Ishikawa (cell line): ENCODE measurements around the gene SMU1.

Experiments
- CEBPB ChIP-seq: IDR thresholded peaks from 2 replicates; pipeline ENCODE4 v1.6.1; 2012
- CREB1 ChIP-seq: IDR thresholded peaks from 2 replicates; pipeline ENCODE4 v1.6.1; 2012; ENCODE audit warnings: low read depth
- EP300 ChIP-seq: IDR thresholded peaks from 2 replicates; pipeline ENCODE4 v1.6.1; 2012; ENCODE audit warnings: borderline replicate concordance
- FOXM1 ChIP-seq: IDR thresholded peaks from 2 replicates; pipeline ENCODE4 v1.6.1; 2012; ENCODE audit warnings: low read depth, borderline replicate concordance
- NFIC ChIP-seq: IDR thresholded peaks from 2 replicates; pipeline ENCODE4 v1.6.1; 2012
- RAD21 ChIP-seq: IDR thresholded peaks from 2 replicates; pipeline ENCODE4 v1.6.1; 2012; ENCODE audit warnings: low read depth
- TAF1 ChIP-seq: IDR thresholded peaks from 2 replicates; pipeline ENCODE4 v1.6.1; 2012; ENCODE audit warnings: low read depth, mild to moderate bottlenecking
- YY1 ChIP-seq: IDR thresholded peaks from 2 replicates; pipeline ENCODE4 v1.6.1; 2012; ENCODE audit warnings: low read depth
- ZBTB7A ChIP-seq: IDR thresholded peaks from 2 replicates; pipeline ENCODE4 v1.6.1; 2012; ENCODE audit warnings: low read depth
- TF ChIP-seq, protein P1 (sequence below): IDR thresholded peaks from 2 replicates; pipeline ENCODE4 v1.6.1; 2012; ENCODE audit warnings: low read depth, mild to moderate bottlenecking
- TF ChIP-seq, protein P2 (sequence below): IDR thresholded peaks from 2 replicates; pipeline ENCODE4 v1.6.1; 2012

DNA sequence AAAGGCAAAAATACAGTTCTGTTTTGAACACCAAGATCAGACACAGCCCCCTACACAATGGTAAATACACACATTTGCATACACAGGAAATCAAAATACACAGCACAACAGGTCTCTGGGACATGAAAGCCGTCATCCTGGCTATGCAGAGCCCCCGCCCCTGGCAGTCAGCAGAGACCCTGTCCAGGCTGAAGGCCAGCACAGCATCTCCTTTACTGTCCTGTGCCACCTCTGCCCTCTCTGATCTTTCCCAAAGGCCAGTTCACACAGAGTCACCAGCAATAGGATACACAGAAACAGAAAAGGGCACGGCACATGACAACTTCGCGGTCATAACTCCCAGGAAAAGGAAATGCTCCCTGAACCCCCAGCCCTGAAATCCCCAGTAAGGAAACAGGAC lies 34.2 kb upstream of the SMU1 start:
- TF ChIP-seq, protein P1, sequence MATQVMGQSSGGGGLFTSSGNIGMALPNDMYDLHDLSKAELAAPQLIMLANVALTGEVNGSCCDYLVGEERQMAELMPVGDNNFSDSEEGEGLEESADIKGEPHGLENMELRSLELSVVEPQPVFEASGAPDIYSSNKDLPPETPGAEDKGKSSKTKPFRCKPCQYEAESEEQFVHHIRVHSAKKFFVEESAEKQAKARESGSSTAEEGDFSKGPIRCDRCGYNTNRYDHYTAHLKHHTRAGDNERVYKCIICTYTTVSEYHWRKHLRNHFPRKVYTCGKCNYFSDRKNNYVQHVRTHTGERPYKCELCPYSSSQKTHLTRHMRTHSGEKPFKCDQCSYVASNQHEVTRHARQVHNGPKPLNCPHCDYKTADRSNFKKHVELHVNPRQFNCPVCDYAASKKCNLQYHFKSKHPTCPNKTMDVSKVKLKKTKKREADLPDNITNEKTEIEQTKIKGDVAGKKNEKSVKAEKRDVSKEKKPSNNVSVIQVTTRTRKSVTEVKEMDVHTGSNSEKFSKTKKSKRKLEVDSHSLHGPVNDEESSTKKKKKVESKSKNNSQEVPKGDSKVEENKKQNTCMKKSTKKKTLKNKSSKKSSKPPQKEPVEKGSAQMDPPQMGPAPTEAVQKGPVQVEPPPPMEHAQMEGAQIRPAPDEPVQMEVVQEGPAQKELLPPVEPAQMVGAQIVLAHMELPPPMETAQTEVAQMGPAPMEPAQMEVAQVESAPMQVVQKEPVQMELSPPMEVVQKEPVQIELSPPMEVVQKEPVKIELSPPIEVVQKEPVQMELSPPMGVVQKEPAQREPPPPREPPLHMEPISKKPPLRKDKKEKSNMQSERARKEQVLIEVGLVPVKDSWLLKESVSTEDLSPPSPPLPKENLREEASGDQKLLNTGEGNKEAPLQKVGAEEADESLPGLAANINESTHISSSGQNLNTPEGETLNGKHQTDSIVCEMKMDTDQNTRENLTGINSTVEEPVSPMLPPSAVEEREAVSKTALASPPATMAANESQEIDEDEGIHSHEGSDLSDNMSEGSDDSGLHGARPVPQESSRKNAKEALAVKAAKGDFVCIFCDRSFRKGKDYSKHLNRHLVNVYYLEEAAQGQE: no peak
- TF ChIP-seq TAF1 (no peak), RAD21 (no peak), NFIC (no peak), CEBPB (no peak), EP300 (no peak), YY1 (no peak), FOXM1 (no peak), CREB1 (no peak), ZBTB7A (no peak)
- TF ChIP-seq, protein P2, sequence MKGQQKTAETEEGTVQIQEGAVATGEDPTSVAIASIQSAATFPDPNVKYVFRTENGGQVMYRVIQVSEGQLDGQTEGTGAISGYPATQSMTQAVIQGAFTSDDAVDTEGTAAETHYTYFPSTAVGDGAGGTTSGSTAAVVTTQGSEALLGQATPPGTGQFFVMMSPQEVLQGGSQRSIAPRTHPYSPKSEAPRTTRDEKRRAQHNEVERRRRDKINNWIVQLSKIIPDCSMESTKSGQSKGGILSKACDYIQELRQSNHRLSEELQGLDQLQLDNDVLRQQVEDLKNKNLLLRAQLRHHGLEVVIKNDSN: no peak
